ENCODE measurements around the gene SAPCD2. TPM values are rescaled to one million over a fixed set of nuclear protein-coding genes. Genes with fewer than 3 reads are reported as not detected.

Gene SAPCD2
- total and polyA plus RNA-seq, 2 of the 8 experiments (the other 6 are each of a cell fraction or from before 2014, with no cell fraction given), result 12.7 to 32.1 TPM

GRCh38 chr9:137013571-137013940 lies 56.8 kb downstream of the SAPCD2 start:
- Histone ChIP-seq H2BK5ac (ENCODE audit: low read depth, low read length) (no peak overlapping the region), H3K4me3 (ENCODE audit: extremely low read depth in 1 of 4, insufficient read depth in 2 of 4, low read depth in 3 of 4, low read length in 4 of 4) (no peak overlapping the region), H3K18ac (ENCODE audit: extremely low read depth, low read length) (no peak overlapping the region; the same call in 1 of the 2 replicates), H4K5ac (ENCODE audit: insufficient read length, low read depth, low read length) (no peak overlapping the region), H2BK20ac (ENCODE audit: low read length) (no peak overlapping the region), H3K4me2 (ENCODE audit: insufficient read depth in 1 of 2, low read depth in 2 of 2, low read length in 2 of 2) (peak overlapping the region in 1 of 2 experiments; percentile 28; a peak in 2 of 4 replicates), H2BK120ac (replicated peaks; ENCODE audit: low read depth, low read length) (no peak overlapping the region), H3K27me3 (replicated peaks in 1 of 4; ENCODE audit: control insufficient read depth in 3 of 4, extremely low read depth in 1 of 4, insufficient read depth in 3 of 4, low read length in 3 of 4) (no peaks in the 10 kb centered on the region; a peak in 1 of 7 replicates), H3K79me1 (ENCODE audit: low read depth, low read length) (no peaks in the 10 kb centered on the region), H3K56ac (replicated peaks; ENCODE audit: insufficient read length, low read depth, low read length) (no peak overlapping the region), H3K9ac (replicated peaks in 1 of 4; ENCODE audit: extremely low read depth in 1 of 4, low read depth in 3 of 4, low read length in 3 of 4) (no peak overlapping the region), H2AFZ (ENCODE audit: low read length) (no peak overlapping the region), H2AK5ac (ENCODE audit: low read depth, low read length) (no peak overlapping the region), H4K8ac (ENCODE audit: extremely low read depth, insufficient read depth, low read length) (no peak overlapping the region), H2BK12ac (ENCODE audit: low read depth, low read length) (no peak overlapping the region), H3K14ac (ENCODE audit: insufficient read length) (no peak overlapping the region), H3K36me3 (ENCODE audit: control insufficient read depth in 2 of 4, insufficient read depth in 4 of 4, low read length in 3 of 4) (peaks cover 0 to 13% (median 0%) of the 10 kb centered on the region in 4 experiments; a peak in 1 of 8 replicates), H3K79me2 (ENCODE audit: control insufficient read depth in 1 of 2, insufficient read depth in 2 of 2, low read length in 2 of 2) (no peaks in the 10 kb centered on the region), H3K9me3 (ENCODE audit: insufficient read depth in 2 of 2, low read depth in 1 of 2, low read length in 1 of 2) (peaks cover 0 to 27% of the 10 kb centered on the region in 2 experiments; a peak in 2 of 4 replicates), H4K91ac (replicated peaks; ENCODE audit: insufficient read length, low read length) (no peak overlapping the region), H3K23me2 (ENCODE audit: low read depth, low read length) (no peaks in the 10 kb centered on the region; the same call in 1 of the 2 replicates), H3K4ac (replicated peaks; ENCODE audit: insufficient read length, low read depth, low read length) (no peak overlapping the region), H2BK15ac (ENCODE audit: low read length) (no peak overlapping the region), H3K27ac (ENCODE audit: low read depth, low read length) (no peak overlapping the region), H3K4me1 (replicated peaks in 1 of 4; ENCODE audit: control insufficient read depth in 3 of 4, insufficient read depth in 4 of 4, low read length in 3 of 4) (peaks cover 0 to 7% (median under 1%) of the 10 kb centered on the region in 4 experiments; a peak in 2 of 7 replicates), H3K23ac (ENCODE audit: insufficient read length) (no peak overlapping the region), H4K20me1 (replicated peaks in 1 of 2; ENCODE audit: control insufficient read depth in 1 of 2, insufficient read depth in 2 of 2, low read length in 2 of 2) (no peaks in the 10 kb centered on the region)
- 95% methylated on average over 13 of the region's 20 CpGs; no CpG with 5 or more reads in 1 of the 2 experiments for WGBS, 2 experiments (ENCODE audit: extremely low coverage in 1 of 2, insufficient coverage in 1 of 2, insufficient read length in 1 of 2, insufficient replicate concordance in 2 of 2, low coverage in 1 of 2, low lambda C conversion rate in 2 of 2, missing lambda C conversion rate in 1 of 2)
- CTCF ChIA-PET (ENCODE audit: partially characterized antibody), result interaction anchor here (1.0 to 2.8 kb wide), 4 partner anchors 16 to 87 kb away, joined by 3 to 11 read pairs (median 6); no protein-coding TSS in a partner anchor
- POLR2A ChIA-PET (ENCODE audit: partially characterized antibody), result interaction anchor here (0.8 kb wide), 1 partner anchor 13 kb away, joined by 3 read pairs; no protein-coding TSS in a partner anchor
- FAIRE-seq (no peak), DNase-seq (ENCODE audit: low read depth in 1 of 2, low spot score in 2 of 2) (no peak)
- TF ChIP-seq E2F6 (IDR thresholded peaks at IDR 0.05) (no peak), RAD21 (IDR thresholded peaks at IDR 0.05 in 1 of 2, conservative IDR thresholded peaks at IDR 0.05 in 1 of 2; ENCODE audit: low read depth in 2 of 2, low read length in 2 of 2) (no peak), POLR2A (IDR thresholded peaks at IDR 0.05; ENCODE audit: control extremely low read depth in 1 of 2, low read depth in 2 of 2, low read length in 2 of 2) (no peak), SP1 (IDR thresholded peaks at IDR 0.05; ENCODE audit: low read depth, low read length) (no peak), SP4 (IDR thresholded peaks at IDR 0.05; ENCODE audit: low read length) (no peak), BRCA1 (IDR thresholded peaks at IDR 0.05; ENCODE audit: low read depth, low read length) (no peak), BCL11A (IDR thresholded peaks at IDR 0.05; ENCODE audit: low read depth in 2 of 2, low read length in 2 of 2) (no peak), FOSL1 (IDR thresholded peaks at IDR 0.05; ENCODE audit: insufficient read depth, low read depth, low read length) (no peak), MAX (IDR thresholded peaks at IDR 0.05) (no peak), KDM1A (IDR thresholded peaks at IDR 0.05; ENCODE audit: borderline replicate concordance, low read length) (no peak), CREB1 (IDR thresholded peaks at IDR 0.05) (no peak)
- TF ChIP-seq, protein P1, sequence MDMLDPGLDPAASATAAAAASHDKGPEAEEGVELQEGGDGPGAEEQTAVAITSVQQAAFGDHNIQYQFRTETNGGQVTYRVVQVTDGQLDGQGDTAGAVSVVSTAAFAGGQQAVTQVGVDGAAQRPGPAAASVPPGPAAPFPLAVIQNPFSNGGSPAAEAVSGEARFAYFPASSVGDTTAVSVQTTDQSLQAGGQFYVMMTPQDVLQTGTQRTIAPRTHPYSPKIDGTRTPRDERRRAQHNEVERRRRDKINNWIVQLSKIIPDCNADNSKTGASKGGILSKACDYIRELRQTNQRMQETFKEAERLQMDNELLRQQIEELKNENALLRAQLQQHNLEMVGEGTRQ (IDR thresholded peaks at IDR 0.05; ENCODE audit: low read length), result no peak
